Breast epithelium (tissue), 3 donors: ENCODE results near the gene SH3GL3.

ENCODE experiments used
- CTCF ChIP-seq, 3 donors: fragments of 450-650 bp; IDR thresholded peaks; one replicate each; pipeline ENCODE4 v1.5.1; 2016 to 2017; ENCODE audit warnings: antibody characterized with exemption in 3 of 3, mild to moderate bottlenecking in 3 of 3, moderate library complexity in 3 of 3
- POLR2A ChIP-seq: fragments of 450-650 bp; IDR thresholded peaks from one replicate; pipeline ENCODE4 v1.6.1; 2016; ENCODE audit warnings: antibody characterized with exemption, mild to moderate bottlenecking, moderate library complexity
- POLR2AphosphoS5 ChIP-seq, 3 donors: sonication (generic); formaldehyde crosslinking; IDR thresholded peaks; one replicate each; pipeline ENCODE4 v1.6.1; 2017; ENCODE audit warnings: antibody characterized with exemption in 3 of 3

- TF ChIP-seq CTCF (IDR thresholded peaks at IDR 0.05) (no peak), POLR2AphosphoS5 (IDR thresholded peaks at IDR 0.05) (no peak), POLR2A (no peak)
These were observed 212.3 kb downstream of the SH3GL3 start for GRCh38 chr15:83659417-83659812.
